Measurements from ENCODE around the gene PIWIL4. TPM values are rescaled to one million over a fixed set of nuclear protein-coding genes. Genes with fewer than 3 reads are reported as not detected.

PIWIL4 gene
- total RNA-seq, 1 donor from 2014 or later: 0.62 TPM

- H3K4me3 Mint-ChIP-seq: no peak overlapping the region
- no peak for DNase-seq
- H3K36me3 Mint-ChIP-seq (ENCODE audit: low read depth): no peaks in the 10 kb centered on the region
- POLR2A ChIA-PET: no interaction called here
- H3K4me1 Mint-ChIP-seq: no peaks in the 10 kb centered on the region
- TF ChIP-seq, protein P1, sequence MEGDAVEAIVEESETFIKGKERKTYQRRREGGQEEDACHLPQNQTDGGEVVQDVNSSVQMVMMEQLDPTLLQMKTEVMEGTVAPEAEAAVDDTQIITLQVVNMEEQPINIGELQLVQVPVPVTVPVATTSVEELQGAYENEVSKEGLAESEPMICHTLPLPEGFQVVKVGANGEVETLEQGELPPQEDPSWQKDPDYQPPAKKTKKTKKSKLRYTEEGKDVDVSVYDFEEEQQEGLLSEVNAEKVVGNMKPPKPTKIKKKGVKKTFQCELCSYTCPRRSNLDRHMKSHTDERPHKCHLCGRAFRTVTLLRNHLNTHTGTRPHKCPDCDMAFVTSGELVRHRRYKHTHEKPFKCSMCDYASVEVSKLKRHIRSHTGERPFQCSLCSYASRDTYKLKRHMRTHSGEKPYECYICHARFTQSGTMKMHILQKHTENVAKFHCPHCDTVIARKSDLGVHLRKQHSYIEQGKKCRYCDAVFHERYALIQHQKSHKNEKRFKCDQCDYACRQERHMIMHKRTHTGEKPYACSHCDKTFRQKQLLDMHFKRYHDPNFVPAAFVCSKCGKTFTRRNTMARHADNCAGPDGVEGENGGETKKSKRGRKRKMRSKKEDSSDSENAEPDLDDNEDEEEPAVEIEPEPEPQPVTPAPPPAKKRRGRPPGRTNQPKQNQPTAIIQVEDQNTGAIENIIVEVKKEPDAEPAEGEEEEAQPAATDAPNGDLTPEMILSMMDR (IDR thresholded peaks at IDR 0.05): no peak
- ATAC-seq (ENCODE audit: low read depth): no peak
- no peaks in the 10 kb centered on the region for H3K9me3 Mint-ChIP-seq
- no peaks in the 10 kb centered on the region for H3K27me3 Mint-ChIP-seq
- CTCF ChIA-PET: no interaction called here
- intact Hi-C loops (cut with micrococcal nuclease): no loop called here
- no peak overlapping the region for H3K27ac Mint-ChIP-seq
These were observed 9.2 kb upstream of the PIWIL4 start for GRCh38 chr11:94557992-94558391.

GRCh38 chr11:94558468-94558867 is 8.7 kb upstream of the PIWIL4 start:
- TF ChIP-seq, protein P1 (IDR thresholded peaks at IDR 0.05): no peak
- H3K9me3 Mint-ChIP-seq: no peaks in the 10 kb centered on the region
- intact Hi-C loops (cut with micrococcal nuclease): no loop called here
- ATAC-seq (ENCODE audit: low read depth): no peak
- H3K4me3 Mint-ChIP-seq: no peak overlapping the region
- H3K27me3 Mint-ChIP-seq: no peaks in the 10 kb centered on the region
- no peaks in the 10 kb centered on the region for H3K4me1 Mint-ChIP-seq
- no peak overlapping the region for H3K27ac Mint-ChIP-seq
- DNase-seq: no peak
- no peaks in the 10 kb centered on the region for H3K36me3 Mint-ChIP-seq (ENCODE audit: low read depth)
- POLR2A ChIA-PET: no interaction called here
- CTCF ChIA-PET: interaction anchor here (1.1 kb wide), 1 partner anchor 39 kb away, joined by 3 read pairs; no protein-coding TSS in a partner anchor

GRCh38 chr11:94558932-94559331 is 8.2 kb upstream of the PIWIL4 start:
- no peaks in the 10 kb centered on the region for H3K9me3 Mint-ChIP-seq
- no peaks in the 10 kb centered on the region for H3K36me3 Mint-ChIP-seq (ENCODE audit: low read depth)
- DNase-seq (no peak), ATAC-seq (ENCODE audit: low read depth) (no peak)
- intact Hi-C loops (cut with micrococcal nuclease): no loop called here
- H3K4me1 Mint-ChIP-seq: no peaks in the 10 kb centered on the region
- POLR2A ChIA-PET: no interaction called here
- H3K27ac Mint-ChIP-seq: no peak overlapping the region
- H3K4me3 Mint-ChIP-seq: no peak overlapping the region
- no peaks in the 10 kb centered on the region for H3K27me3 Mint-ChIP-seq
- CTCF ChIA-PET: interaction anchor here (1.1 kb wide), 1 partner anchor 40 kb away, joined by 3 read pairs; no protein-coding TSS in a partner anchor
- TF ChIP-seq, protein P1 (IDR thresholded peaks at IDR 0.05): no peak

GRCh38 chr11:94559361-94559760 is 7.8 kb upstream of the PIWIL4 start:
- ATAC-seq (ENCODE audit: low read depth) (no peak), DNase-seq (no peak)
- Mint-ChIP-seq H3K27ac (no peak overlapping the region), H3K4me3 (no peak overlapping the region), H3K27me3 (no peaks in the 10 kb centered on the region), H3K4me1 (no peaks in the 10 kb centered on the region), H3K9me3 (no peaks in the 10 kb centered on the region), H3K36me3 (ENCODE audit: low read depth) (no peaks in the 10 kb centered on the region)
- ChIA-PET CTCF (interaction anchor here (1.1 kb wide), 1 partner anchor 40 kb away, joined by 3 read pairs; no protein-coding TSS in a partner anchor), POLR2A (no interaction called here)
- intact Hi-C loops (cut with micrococcal nuclease): no loop called here
- TF ChIP-seq, protein P1 (IDR thresholded peaks at IDR 0.05): no peak

GRCh38 chr11:94560834-94561233 is 6.3 kb upstream of the PIWIL4 start:
- Mint-ChIP-seq H3K36me3 (ENCODE audit: low read depth) (no peaks in the 10 kb centered on the region), H3K27ac (no peak overlapping the region), H3K4me1 (no peaks in the 10 kb centered on the region), H3K27me3 (no peaks in the 10 kb centered on the region), H3K4me3 (no peak overlapping the region), H3K9me3 (no peaks in the 10 kb centered on the region)
- ATAC-seq (ENCODE audit: low read depth) (no peak), DNase-seq (no peak)
- ChIA-PET POLR2A (no interaction called here), CTCF (no interaction called here)
- intact Hi-C loops (cut with micrococcal nuclease): no loop called here
- TF ChIP-seq, protein P1 (IDR thresholded peaks at IDR 0.05): no peak
